ENCODE results near the gene LYPD6B. TPM values are rescaled to one million over a fixed set of nuclear protein-coding genes. Genes with fewer than 3 reads are reported as not detected.

Gene LYPD6B
- total and polyA plus RNA-seq, 2 donors (not counting 3 experiments of a cell fraction or from before 2014, with no cell fraction given), result not detected

- intact Hi-C loops (cut with micrococcal nuclease), result no loop called here
- FAIRE-seq, result no peak
- H3K4me3 ChIP-seq (replicated peaks in 1 of 3; ENCODE audit: insufficient read depth in 1 of 3, low read depth in 1 of 3, low read length in 3 of 3), result no peak overlapping the region
- H3K4me2 ChIP-seq (ENCODE audit: insufficient read depth, low read length), result no peak overlapping the region
- H4K20me1 ChIP-seq (replicated peaks; ENCODE audit: control insufficient read depth, extremely low read depth, insufficient read depth, low read length), result no peaks in the 10 kb centered on the region
- no peaks in the 10 kb centered on the region for H3K9me3 ChIP-seq (replicated peaks; ENCODE audit: control insufficient read depth, insufficient read depth, low read length)
- dilution Hi-C loops (cut with MboI; ENCODE audit: extremely low pct_ligation_motif_present, low sequenced_read_pairs), result no loop called here
- H3K9me1 ChIP-seq (replicated peaks; ENCODE audit: control insufficient read depth, extremely low read depth, insufficient read depth, low read length), result no peaks in the 10 kb centered on the region
- no peaks in the 10 kb centered on the region for H3K36me3 ChIP-seq (ENCODE audit: control insufficient read depth in 2 of 2, extremely low read depth in 1 of 2, insufficient read depth in 2 of 2, low read length in 2 of 2)
- H2AFZ ChIP-seq (ENCODE audit: low read depth, low read length), result no peak overlapping the region
- H3K27ac ChIP-seq (ENCODE audit: insufficient read depth, low read depth, low read length), result no peak overlapping the region
- no peaks in the 10 kb centered on the region for H3K79me2 ChIP-seq (ENCODE audit: control insufficient read depth, insufficient read depth, low read length)
- DNase-seq (ENCODE audit: low read depth, low spot score), result no peak
- no peak overlapping the region for H3K9ac ChIP-seq (replicated peaks; ENCODE audit: extremely low read depth, insufficient read depth, low read length)
- H3K27me3 ChIP-seq (ENCODE audit: control insufficient read depth in 2 of 2, insufficient read depth in 2 of 2, low read length in 2 of 2), result no peaks in the 10 kb centered on the region
- POLR2A ChIA-PET, result no interaction called here
- CTCF ChIA-PET, result no interaction called here
- TF ChIP-seq POLR2A (IDR thresholded peaks at IDR 0.05; ENCODE audit: low read depth, low read length) (no peak), EZH2 (IDR thresholded peaks at IDR 0.05; ENCODE audit: borderline replicate concordance, low read depth, low read length, severe bottlenecking) (no peak), FOS (IDR thresholded peaks at IDR 0.05; ENCODE audit: borderline replicate concordance, insufficient read depth, low read length) (no peak), JUN (IDR thresholded peaks at IDR 0.05; ENCODE audit: borderline replicate concordance, insufficient read depth, insufficient read length, low read depth) (no peak), GATA2 (IDR thresholded peaks at IDR 0.05; ENCODE audit: insufficient read depth, insufficient read length, low read depth, low read length) (no peak), MYC (IDR thresholded peaks at IDR 0.05; ENCODE audit: low read depth, low read length) (no peak), CTCF (IDR thresholded peaks at IDR 0.05; ENCODE audit: extremely low read depth in 1 of 2, insufficient read depth in 1 of 2, low read depth in 1 of 2, low read length in 2 of 2) (no peak)
- no TSS peak for BruUV-seq (replicated peaks)
- no peaks in the 10 kb centered on the region for H3K4me1 ChIP-seq (ENCODE audit: control insufficient read depth, extremely low read depth, insufficient read depth, low read length)
Measured at GRCh38 chr2:149103081-149103620, 64.7 kb downstream of the LYPD6B start.

Measured in endothelial cell of umbilical vein (primary cell).